A673 (cell line): ENCODE results near the gene DHRS4L2.
"Not testable (repeated sequence)": the region's sequence is repeated elsewhere in the genome, so short reads cannot be mapped to it uniquely, and the experiment has no call there.

Source experiments
- EZH2 ChIP-seq: fragments of 200-600 bp; sonication (generic); IDR thresholded peaks from 2 replicates; pipeline ENCODE4 v1.6.1; 2017; ENCODE audit warnings: borderline replicate concordance, low read depth, mild to moderate bottlenecking, mixed read lengths, antibody characterized with exemption, low read length; ENCODE audit not compliant: poor library complexity, severe bottlenecking
- TF ChIP-seq, protein P1 (sequence below): fragments of 300-800, 200-600 bp; sonication (generic); conservative IDR thresholded peaks from 2 replicates; pipeline ENCODE4 v1.5.1; 2017; ENCODE audit warnings: low read depth, mild to moderate bottlenecking, antibody characterized with exemption, low read length, moderate library complexity, mixed read lengths

DNA sequence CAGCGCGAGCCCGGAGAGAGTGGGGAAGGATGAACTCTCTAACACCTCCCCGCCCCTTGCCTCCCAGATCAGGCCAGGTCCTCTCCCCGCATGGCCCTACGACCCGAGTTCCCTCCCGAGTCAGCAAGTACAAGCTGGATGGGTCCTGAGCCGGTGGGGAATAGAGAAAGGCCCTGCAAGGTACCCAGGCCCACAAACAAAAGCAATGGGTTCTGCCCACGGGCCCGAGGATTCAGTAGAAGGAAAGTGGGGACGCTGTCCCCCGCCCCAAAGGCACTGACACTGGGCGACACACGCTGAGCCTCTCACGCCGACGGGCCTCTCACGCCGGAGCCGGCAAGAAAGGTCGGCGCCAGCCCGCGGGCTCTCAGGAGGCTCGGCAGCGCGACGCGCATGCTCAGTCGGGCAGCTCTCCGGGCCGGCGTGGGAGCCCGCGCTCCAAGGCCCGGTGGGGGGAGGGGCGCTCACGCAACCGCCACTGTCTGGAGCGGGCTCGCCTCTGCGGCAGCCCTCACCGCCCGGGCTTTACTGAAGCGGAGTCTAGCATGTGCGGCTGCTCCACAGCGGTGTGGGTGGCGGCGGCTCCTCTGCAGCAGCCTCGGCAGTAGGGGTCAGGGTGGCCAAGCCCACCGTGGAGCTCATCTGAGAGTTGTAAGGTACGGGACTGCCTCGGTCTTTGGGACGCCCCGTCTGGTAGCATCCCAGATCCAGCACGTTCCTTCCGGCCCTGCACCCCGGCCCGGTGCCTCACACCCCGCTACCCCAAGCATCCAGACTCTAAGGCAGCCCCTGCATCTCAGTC is 19.0 kb upstream of the DHRS4L2 start:
- TF ChIP-seq, protein P1, sequence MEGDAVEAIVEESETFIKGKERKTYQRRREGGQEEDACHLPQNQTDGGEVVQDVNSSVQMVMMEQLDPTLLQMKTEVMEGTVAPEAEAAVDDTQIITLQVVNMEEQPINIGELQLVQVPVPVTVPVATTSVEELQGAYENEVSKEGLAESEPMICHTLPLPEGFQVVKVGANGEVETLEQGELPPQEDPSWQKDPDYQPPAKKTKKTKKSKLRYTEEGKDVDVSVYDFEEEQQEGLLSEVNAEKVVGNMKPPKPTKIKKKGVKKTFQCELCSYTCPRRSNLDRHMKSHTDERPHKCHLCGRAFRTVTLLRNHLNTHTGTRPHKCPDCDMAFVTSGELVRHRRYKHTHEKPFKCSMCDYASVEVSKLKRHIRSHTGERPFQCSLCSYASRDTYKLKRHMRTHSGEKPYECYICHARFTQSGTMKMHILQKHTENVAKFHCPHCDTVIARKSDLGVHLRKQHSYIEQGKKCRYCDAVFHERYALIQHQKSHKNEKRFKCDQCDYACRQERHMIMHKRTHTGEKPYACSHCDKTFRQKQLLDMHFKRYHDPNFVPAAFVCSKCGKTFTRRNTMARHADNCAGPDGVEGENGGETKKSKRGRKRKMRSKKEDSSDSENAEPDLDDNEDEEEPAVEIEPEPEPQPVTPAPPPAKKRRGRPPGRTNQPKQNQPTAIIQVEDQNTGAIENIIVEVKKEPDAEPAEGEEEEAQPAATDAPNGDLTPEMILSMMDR = not testable (repeated sequence)
- not testable (repeated sequence) for TF ChIP-seq EZH2
